KBM-7 (cell line): Measurements from ENCODE around the gene DNAH10.
A peak's percentile ranks its signal among the peaks of the same experiment; 100 is the strongest.
"Not testable (repeated sequence)": the region's sequence is repeated elsewhere in the genome, so short reads cannot be mapped to it uniquely, and the experiment has no call there.

Experiments used
- DNase-seq: peaks from one replicate; pipeline ENCODE4 v3.0.0-alpha.2; 2015
- in situ Hi-C: fragments of 300-500 bp; cut with MboI; formaldehyde crosslinking; loops from 2 replicates; pipeline ENCODE4 v1.14.3; 2020; ENCODE audit warnings: low sequenced_read_pairs, low pct_unique_long_range_greater_than_20kb, mixed read lengths

DNAH10 gene

DNA sequence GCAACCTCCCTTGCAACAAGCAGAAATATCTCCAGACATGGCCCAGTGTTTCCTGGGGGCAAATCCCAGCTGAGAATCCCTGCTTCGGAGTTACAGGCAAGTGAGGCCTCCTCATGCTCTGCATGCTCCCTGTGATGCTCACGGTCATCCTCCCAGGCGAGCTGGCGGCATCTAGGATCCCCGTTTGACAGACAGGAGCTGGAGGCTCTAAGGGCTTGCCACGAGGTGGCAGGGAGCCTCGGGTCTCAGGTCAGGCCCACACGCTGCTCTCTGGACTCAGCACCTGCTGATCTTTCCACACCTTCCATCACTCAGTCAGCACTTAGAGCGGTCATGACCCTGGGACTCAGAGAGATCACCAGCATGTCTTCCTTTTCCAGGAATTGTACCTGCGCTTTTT lies 130.8 kb downstream of the DNAH10 start:
- DNase-seq = no peak
- in situ Hi-C loops = no loop called here

GRCh38 chr12:123893276-123893675 lies 131.2 kb downstream of the DNAH10 start:
- DNase-seq = no peak
- in situ Hi-C loops = no loop called here

- DNase-seq = no peak
- in situ Hi-C loops = no loop called here
Measured at GRCh38 chr12:123894823-123895345, 132.8 kb downstream of the DNAH10 start.

DNA sequence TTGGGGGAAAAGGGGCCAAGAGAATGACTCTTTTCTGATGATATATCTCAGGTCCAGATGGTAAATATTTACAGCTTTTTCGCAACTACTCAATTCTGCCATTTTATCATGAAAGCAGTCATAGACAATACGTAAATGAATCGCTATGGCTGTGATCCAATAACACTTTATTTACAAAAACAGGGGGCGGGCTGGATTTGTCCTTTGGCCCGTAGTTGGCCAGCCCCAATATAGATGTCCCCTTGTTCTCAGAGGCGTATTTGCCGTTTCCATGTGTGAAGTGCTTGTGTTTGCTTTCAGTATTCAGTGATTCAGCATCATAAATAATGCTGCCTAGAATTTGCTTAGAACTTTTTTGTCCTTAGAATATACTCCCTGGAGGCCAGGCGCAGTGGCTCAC lies 133.3 kb downstream of the DNAH10 start:
- no peak for DNase-seq
- in situ Hi-C loops = no loop called here

DNA sequence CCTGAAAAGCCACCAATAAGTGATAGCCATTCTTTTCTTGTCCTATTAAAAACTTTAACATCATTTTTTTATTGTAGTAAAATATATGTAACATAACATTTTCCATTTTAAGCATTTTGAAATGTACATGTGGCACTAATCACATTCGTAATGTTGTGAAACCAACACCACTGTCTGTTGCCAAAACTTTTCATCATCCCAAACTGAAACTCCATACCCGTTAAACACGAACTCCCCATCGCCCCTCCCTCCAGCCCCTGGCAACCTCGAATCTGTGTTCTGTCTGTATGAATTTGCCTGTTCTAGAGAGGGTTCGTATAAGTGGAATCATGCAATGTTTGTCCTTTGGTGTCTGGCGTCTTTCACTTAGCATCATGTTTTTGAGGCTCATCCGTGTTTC lies 134.7 kb downstream of the DNAH10 start:
- in situ Hi-C loops = no loop called here
- no peak for DNase-seq

GRCh38 chr12:123897221-123897620 lies 135.1 kb downstream of the DNAH10 start:
- no peak for DNase-seq
- in situ Hi-C loops = no loop called here

DNA sequence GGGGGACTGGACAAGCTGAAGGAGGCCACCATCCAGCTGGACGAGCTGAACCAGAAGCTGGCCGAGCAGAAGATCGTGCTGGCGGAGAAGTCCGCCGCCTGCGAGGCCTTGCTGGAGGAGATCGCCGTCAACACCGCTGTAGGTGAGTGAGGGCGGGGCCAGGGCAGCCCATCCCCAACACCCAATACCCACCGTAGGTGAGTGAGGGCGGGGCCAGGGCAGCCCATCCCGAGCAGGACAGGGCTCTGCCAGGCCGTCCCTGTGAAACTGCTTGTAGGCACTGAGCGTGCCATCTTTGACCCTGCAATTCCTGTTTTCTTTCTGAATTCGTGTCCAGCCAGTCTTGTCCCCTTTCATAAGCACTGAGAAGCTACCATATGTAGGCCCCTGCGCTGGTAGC lies 136.6 kb downstream of the DNAH10 start:
- no peak for DNase-seq
- in situ Hi-C loops = no loop called here

- in situ Hi-C loops = no loop called here
Measured at GRCh38 chr12:123899368-123899767, 137.3 kb downstream of the DNAH10 start.

GRCh38 chr12:123900871-123901376 lies 138.8 kb downstream of the DNAH10 start:
- in situ Hi-C loops = no loop called here
- DNase-seq = peak; percentile 73

More at GRCh38 chr12:123899368-123899767, 137.3 kb downstream of the DNAH10 start:
- no peak for DNase-seq

- DNase-seq = no peak
Measured at GRCh38 chr12:123902821-123903220, 140.7 kb downstream of the DNAH10 start.

DNA sequence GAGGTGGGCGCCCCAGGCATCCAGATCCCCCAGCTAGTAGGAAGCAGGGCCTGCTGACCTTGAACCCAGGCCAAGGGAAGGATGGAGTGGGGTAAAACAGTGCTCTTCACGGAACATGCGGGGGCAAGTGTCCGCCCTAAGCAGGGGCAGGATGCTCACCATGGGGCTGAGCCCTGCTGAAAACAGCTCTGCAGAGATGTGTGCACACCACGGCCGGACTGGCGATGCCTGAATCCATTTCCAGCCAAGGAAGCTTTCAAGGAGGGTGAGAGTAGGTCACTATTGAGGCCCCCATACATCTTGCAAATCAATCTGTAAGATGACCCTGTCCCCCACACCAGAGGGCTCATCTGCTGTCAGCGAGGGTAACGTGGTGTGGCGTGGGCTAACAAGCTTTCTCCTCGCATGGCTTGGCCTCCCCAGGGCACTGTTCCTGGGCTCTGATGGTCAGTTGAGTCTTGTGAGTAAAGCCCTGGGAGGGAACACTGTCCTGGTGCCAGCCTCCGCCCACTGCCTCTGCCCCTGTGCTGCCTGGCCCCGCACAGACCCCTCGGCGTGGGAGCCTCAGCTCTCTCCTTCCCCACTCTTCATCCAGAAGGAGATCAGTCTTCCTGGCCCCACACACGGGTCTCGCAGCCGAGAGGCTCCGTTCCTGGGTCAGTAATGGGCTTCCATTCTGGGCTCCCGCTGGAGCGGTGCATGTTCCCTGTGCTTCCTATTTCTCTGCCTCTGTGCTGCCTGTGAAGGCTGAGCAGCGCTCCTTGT lies 141.4 kb downstream of the DNAH10 start:
- in situ Hi-C loops = no loop called here
- no peak for DNase-seq

More at GRCh38 chr12:123902821-123903220, 140.7 kb downstream of the DNAH10 start:
- in situ Hi-C loops = no loop called here

DNA sequence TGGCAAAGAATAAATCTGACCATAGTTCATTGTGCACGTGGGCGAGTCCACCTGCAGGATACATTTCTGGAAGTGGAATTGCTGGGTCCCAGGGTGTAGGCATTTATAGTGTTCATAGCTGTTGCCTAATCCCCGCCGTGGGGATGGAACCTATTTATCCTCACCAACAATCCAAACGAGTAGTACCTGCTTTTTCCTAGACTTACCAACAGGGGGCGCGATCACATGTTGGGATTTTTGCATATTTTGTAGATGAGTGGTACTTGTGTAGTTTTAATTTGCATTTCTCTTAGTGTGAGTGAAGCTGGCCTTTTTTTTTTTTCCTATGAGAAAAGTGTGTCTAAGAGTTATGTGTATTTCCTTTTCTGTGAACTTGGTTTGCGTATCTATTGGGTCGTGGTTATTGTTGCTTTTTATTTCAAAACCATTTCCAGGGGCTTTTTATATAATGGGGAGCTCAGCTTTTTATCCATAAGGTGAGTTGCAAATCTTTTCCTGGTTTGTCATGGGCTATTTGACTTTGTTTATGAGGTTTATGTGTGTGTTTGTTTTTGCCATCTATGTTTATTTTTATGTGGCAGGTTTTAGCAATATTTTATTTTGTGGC lies 143.3 kb downstream of the DNAH10 start:
- DNase-seq = peak; percentile 77
- in situ Hi-C loops = no loop called here

DNA sequence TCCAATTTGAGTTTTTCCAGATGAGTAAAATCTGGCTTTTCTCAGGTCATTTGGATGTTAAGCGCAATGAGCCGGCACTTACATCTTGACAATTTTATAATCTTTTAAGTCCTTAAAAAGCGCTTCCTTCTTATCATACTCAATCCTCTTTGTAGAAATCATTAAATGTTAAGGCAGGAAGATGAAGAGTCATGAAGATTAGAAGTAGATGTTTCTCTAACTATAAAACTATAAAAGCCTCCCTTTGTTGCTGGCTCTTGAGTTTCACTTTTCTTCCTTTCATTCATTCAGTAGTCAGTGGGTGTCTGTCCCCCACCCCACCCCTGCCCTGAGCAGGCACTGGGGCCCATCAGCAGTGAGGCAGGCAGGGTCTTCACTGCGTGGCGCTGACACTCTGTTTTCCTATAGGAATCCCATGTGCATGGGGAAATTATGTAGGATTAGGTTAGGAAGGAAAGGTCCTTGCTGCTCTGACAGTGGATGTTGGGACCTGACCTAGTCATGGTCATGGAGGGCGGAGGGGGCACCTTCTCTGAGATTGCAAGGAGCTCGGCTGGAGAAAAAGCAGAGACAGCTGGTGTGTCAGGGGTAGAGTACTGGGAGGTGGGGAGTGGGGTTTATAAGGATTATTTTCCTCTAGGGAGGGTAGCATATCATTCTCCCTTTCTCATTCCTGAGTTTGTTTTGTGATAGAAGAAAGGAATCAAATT lies 144.8 kb downstream of the DNAH10 start:
- in situ Hi-C loops = no loop called here
- DNase-seq = no peak

DNA sequence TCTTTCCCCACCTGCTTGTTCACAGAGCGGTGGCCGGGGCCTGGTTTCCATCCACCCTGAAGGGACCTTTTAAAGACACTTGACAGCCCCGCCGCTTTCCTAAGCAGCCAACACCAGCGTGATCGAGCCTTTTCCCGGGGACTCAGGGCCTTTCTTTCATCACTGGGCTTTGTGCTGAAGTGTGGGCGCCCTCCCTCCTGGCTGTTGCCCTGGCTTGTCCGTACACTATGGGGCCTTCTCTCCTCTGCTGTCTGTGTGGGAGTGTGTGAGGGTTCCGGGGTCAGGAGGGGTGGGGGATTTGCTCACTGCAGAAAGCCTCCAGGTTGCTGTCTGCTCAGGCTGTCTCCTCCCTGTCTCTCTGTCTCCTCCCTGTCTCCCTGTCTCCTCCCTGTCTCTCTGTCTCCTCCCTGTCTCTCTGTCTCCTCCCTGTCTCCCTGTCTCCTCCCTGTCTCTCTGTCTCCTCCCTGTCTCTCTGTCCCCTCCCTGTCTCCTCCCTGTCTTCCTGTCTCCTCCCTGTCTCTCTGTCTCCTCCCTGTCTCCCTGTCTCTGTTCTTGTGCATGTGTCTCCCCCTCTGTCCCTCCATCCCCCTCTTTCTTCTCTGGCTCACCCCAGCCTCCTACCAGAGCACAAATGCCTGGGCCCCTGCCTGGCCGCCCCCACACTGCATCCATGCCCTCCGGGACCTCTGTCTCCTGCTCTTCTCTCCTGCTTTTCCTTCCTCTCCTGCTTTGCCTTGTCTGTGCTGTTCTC lies 145.8 kb downstream of the DNAH10 start:
- in situ Hi-C loops = no loop called here
- peak; percentile 36 for DNase-seq

GRCh38 chr12:123908884-123909725 lies 147.0 kb downstream of the DNAH10 start:
- in situ Hi-C loops = no loop called here
- DNase-seq = no peak

DNA sequence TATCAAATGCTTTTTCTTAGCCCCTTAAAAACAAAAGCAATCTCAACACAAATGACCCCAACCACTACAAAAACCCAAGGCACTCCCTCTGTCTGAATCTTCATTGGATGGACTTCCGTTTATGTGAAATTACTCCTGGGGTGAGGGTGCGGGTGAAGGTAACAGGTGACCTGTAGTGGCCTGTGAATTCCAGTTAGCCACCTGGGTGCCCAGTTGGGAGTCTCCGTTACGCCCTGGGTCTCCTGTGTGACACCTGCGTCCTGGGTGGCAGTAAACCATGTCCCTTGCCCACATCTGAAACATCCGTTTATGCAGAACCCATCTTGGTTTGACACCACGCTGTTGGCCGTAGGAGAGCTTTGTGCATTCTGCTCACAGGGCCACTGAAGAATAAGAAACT lies 148.0 kb downstream of the DNAH10 start:
- DNase-seq = no peak
- in situ Hi-C loops = no loop called here

DNA sequence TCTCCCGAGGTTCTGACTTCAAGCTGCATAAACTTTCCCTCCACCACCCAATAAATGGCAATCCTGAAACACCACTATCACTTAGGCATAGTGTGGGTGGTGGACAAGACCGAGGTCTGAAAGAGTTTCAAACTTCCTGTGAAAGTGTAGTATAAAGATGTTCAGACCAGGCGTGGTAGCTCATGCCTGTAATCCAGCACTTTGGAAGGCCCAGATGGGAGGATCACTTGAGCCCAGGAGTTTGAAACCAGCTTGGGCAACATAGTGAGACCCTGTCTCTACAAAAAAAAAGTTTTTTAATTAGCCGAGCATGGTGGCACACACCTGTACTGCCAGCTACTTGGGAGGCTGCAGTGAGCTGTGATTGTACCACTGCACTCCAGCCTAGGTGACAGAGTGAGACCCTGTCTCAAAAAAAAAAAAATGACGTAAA lies 148.7 kb downstream of the DNAH10 start:
- in situ Hi-C loops = no loop called here
- peak; percentile 44 for DNase-seq

- in situ Hi-C loops, DNase-seq: not testable (repeated sequence)
Measured at GRCh38 chr12:123911672-123912409, 149.7 kb downstream of the DNAH10 start.
